WERI-Rb-1 (cell line): ENCODE results near the gene DBNDD2.
A peak's percentile ranks its signal among the peaks of the same experiment; 100 is the strongest.

ENCODE experiments used
- DNase-seq: peaks from one replicate; pipeline ENCODE4 v3.0.0-alpha.2; 2020
- H3K27ac ChIP-seq: fragments of 250-450 bp; sonication (Bioruptor Pico); 2 replicates; pipeline ENCODE4 v1.5.1; 2020; ENCODE audit warnings: mild to moderate bottlenecking, moderate library complexity
- H3K27me3 ChIP-seq: fragments of 250-450 bp; sonication (Bioruptor Pico); 2 replicates; pipeline ENCODE4 v1.5.1; 2021; ENCODE audit warnings: mild to moderate bottlenecking, low read depth, moderate library complexity; ENCODE audit not compliant: insufficient read depth, severe bottlenecking
- H3K36me3 ChIP-seq: fragments of 250-450 bp; sonication (Bioruptor Pico); 2 replicates; pipeline ENCODE4 v1.5.1; 2020; ENCODE audit warnings: mild to moderate bottlenecking, moderate library complexity
- H3K4me3 ChIP-seq: 2 replicates; pipeline ENCODE4 v1.5.1; 2011; ENCODE audit warnings: low read depth, mild to moderate bottlenecking, control low read depth, low read length
- H3K9me3 ChIP-seq: fragments of 250-450 bp; sonication (Bioruptor Pico); 2 replicates; pipeline ENCODE4 v1.5.1; 2021; ENCODE audit warnings: mild to moderate bottlenecking, moderate library complexity; ENCODE audit not compliant: severe bottlenecking
- TF ChIP-seq, protein P1 (sequence below): IDR thresholded peaks from 2 replicates; pipeline ENCODE4 v1.5.1; 2011; ENCODE audit warnings: low read depth, mild to moderate bottlenecking, control low read depth, inconsistent platforms, low read length

Gene DBNDD2, protein sequence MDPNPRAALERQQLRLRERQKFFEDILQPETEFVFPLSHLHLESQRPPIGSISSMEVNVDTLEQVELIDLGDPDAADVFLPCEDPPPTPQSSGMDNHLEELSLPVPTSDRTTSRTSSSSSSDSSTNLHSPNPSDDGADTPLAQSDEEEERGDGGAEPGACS

DNA sequence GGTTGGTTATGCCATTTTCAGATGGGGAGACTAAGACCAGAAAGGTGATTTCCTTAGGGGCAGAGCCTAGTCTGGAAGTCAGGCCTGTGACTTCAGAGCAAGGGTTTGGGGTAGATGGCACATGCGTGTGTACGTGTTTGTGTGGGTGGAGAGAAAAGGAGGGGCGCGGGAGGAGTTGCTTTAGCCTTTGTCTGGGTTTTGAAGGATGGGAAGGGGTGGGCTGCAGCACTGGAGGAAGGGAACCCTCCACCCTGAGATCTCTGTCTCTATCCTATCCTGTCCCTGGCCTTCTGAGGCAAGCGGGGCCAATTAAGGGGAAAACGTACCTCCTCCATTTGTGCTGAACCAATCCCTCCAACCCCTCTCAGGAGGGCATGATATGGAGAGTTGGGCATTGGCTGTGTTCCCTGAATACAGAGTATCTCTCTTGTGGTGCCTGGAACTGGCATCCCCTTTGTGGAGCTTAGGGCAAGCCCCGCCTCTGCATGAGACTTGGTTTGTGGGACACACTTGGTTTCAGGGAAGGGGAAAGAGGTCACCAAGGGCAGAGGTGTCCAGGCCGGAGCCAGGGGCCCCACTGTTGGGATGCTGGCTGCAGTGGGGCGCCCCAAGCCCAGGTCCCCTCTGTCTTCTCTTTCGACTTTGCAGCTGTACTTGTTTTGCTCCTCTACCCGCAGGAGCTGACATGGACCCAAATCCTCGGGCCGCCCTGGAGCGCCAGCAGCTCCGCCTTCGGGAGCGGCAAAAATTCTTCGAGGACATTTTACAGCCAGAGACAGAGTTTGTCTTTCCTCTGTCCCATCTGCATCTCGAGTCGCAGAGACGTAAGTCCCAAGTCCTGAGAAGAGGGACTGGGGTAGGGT lies at the start of gene DBNDD2:
Gene DBNDD2 (plus strand): TSS at position 507 of the 863 bp plus-strand sequence. CDS start 179 bp downstream, at position 686.
- Histone ChIP-seq H3K4me3 (peak within 1 kb of the TSS; percentile 94), H3K36me3 (peaks cover 27% of the 10 kb centered on the region), H3K27ac (peak within 1 kb of the TSS; percentile 81), H3K9me3 (no peaks in the 10 kb centered on the region), H3K27me3 (no peaks in the 10 kb centered on the region)
- TF ChIP-seq, protein P1, sequence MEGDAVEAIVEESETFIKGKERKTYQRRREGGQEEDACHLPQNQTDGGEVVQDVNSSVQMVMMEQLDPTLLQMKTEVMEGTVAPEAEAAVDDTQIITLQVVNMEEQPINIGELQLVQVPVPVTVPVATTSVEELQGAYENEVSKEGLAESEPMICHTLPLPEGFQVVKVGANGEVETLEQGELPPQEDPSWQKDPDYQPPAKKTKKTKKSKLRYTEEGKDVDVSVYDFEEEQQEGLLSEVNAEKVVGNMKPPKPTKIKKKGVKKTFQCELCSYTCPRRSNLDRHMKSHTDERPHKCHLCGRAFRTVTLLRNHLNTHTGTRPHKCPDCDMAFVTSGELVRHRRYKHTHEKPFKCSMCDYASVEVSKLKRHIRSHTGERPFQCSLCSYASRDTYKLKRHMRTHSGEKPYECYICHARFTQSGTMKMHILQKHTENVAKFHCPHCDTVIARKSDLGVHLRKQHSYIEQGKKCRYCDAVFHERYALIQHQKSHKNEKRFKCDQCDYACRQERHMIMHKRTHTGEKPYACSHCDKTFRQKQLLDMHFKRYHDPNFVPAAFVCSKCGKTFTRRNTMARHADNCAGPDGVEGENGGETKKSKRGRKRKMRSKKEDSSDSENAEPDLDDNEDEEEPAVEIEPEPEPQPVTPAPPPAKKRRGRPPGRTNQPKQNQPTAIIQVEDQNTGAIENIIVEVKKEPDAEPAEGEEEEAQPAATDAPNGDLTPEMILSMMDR: no peak
- no peak for DNase-seq

DNA sequence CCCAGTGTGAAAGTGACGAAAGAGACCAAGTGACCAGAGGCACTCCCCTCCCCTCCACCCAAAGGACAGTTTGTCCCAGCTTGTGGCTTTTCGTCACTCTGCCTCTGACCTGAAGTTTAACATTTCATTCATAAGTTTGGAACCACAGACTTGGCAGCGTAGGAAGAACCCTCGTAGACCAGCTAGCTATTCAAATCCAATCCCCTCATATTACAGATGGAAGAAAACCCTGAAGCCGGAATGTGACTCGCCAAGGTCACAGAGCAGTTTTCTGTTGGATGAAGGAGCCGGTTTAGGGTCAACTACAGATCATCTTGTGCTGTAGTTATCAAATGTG lies 49.1 kb upstream of the DBNDD2 start:
- Histone ChIP-seq H3K27me3 (no peaks in the 10 kb centered on the region), H3K4me3 (no peak overlapping the region), H3K27ac (no peak overlapping the region), H3K36me3 (no peaks in the 10 kb centered on the region), H3K9me3 (no peaks in the 10 kb centered on the region)
- TF ChIP-seq, protein P1: no peak
- DNase-seq: no peak

DNA sequence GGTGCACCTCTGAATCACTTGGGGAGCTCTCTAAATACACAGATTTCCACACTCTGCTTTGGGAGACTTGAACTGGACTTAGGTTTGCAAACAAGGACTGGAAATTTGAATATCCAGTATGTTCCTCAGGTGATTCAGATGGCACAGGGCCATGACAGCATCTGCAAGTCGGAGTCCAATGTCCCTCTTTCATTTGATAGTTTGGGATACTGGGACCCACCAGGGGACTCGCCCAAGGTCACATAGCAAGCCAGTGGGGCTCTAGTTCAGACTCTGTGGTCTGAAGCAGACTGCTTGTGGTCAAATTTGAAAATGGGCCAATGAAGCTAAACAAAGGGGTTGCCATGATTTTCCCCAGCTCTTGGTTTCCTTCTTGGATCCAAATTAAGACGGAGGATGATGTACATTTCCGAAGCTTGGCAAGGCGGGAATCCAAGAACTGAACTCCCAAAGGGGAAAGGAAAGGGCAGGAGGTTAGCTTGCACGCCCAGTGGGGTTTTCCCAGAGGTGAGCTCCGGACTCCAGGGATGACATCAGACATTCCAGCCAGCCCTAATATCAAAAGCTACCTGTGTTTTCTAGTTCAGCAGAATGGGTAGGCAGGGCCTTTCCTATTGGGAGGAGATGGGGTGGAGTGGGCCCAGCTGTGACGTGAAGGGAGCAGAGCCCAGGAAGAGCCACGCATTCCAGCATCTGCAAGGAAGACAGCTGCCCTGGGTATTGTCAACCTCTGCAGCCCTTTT lies 48.5 kb upstream of the DBNDD2 start:
- Histone ChIP-seq H3K27ac (no peak overlapping the region), H3K27me3 (no peaks in the 10 kb centered on the region), H3K4me3 (no peak overlapping the region), H3K9me3 (no peaks in the 10 kb centered on the region), H3K36me3 (no peaks in the 10 kb centered on the region)
- DNase-seq: no peak
- TF ChIP-seq, protein P1: no peak

DNA sequence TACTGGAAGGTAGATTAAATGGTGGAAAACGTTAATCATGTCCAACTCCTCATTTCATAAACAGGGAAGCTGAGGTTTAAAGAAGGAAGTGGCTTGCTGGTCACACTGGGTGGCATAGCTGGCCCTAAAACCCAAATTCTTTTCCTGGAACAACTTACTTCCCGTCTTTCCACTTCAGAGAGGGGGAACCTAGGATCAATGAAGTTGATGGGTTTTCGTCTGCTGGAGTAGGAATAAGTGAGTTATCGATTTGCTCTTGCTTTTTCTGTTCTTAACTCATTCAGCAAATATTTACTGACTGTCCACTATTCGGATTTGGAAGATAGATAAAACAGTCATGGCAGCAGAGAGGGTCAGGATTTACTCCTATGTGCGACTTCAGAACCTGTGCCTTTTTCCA lies 46.3 kb upstream of the DBNDD2 start:
- no peaks in the 10 kb centered on the region for H3K9me3 ChIP-seq
- DNase-seq: no peak
- H3K27me3 ChIP-seq: no peaks in the 10 kb centered on the region
- H3K4me3 ChIP-seq: no peak overlapping the region
- no peak overlapping the region for H3K27ac ChIP-seq
- H3K36me3 ChIP-seq: peaks cover 12% of the 10 kb centered on the region
- TF ChIP-seq, protein P1: no peak

DNA sequence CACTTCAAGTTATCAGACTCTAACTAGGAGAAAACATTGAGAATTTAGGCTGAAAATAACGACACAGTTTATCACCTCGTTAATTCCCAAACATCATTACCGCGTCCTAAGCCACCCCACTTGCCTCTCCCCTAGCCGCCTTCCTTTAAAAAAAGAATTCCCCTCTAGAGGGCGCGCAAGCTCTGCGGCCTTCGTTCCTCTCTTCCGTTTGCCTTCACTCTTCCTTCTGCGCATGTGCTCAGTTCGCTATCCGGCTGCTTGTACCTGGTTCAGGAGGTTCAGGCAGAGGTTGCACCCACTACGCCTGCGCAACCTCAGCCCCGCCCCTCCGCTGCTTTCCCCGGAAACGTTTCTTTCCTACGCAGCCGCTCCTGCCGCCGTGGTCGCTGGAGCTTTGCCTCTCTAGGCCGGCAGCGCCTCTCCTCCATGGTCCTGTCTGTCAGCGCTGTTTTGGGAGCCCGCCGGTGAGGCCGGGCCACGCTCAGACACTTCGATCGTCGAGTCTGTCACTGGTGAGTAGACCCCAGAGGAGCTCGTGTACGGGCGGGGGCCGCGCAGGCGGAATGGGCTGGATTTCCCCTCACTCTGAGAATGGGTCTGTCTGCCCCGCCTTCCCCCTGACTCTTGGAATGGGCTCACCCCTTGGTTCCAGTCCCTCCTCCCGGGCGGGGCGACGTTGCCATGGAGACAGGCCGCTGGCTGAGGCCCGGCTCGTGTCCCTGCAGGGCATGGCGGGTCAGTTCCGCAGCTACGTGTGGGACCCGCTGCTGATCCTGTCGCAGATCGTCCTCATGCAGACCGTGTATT lies 45.1 kb upstream of the DBNDD2 start, which contains the start of gene SYS1:
Gene SYS1 (plus strand): TSS at position 353 of the 807 bp plus-strand sequence. CDS start 376 bp downstream, at position 729.
- TF ChIP-seq, protein P1: peak; percentile 78
- Histone ChIP-seq H3K27me3 (no peaks in the 10 kb centered on the region), H3K27ac (peak within 1 kb of the TSS; percentile 91), H3K4me3 (peak within 1 kb of the TSS; percentile 79), H3K36me3 (peaks cover 24% of the 10 kb centered on the region), H3K9me3 (no peaks in the 10 kb centered on the region)
- DNase-seq: peak; percentile 99
